Karpas-422 (cell line): ENCODE data around the gene OR2AG1. TPM values are rescaled to one million over a fixed set of nuclear protein-coding genes. Genes with fewer than 3 reads are reported as not detected.

Experiments
- total RNA-seq: library from RNA; depleted of rRNA; stranded (reverse); fragments of >200 nt; shearing (Covaris generic); gene quantifications from 2 replicates; pipeline ENCODE4 v1.2.3, GENCODE V29; 2014; ENCODE audit warnings: low replicate concordance; rRNA removed

The OR2AG1 gene
- total RNA-seq, 1 experiment from 2014 or later = not detected

Other genes with a start within 250 kb of the OR2AG1 start
- gene RRP8, start 179.4 kb upstream of the OR2AG1 start, total RNA-seq = 10.8 and 22.9 TPM in 2 replicates
- gene ILK, start 179.2 kb upstream of the OR2AG1 start, total RNA-seq = 48.6 and 65.6 TPM in 2 replicates
- gene TAF10, start 170.8 kb upstream of the OR2AG1 start, total RNA-seq = 158 and 192 TPM in 2 replicates
- 41.5 and 45.5 TPM in 2 replicates for gene TPP1, start 163.6 kb upstream of the OR2AG1 start, total RNA-seq
- gene DCHS1, start 127.2 kb upstream of the OR2AG1 start, total RNA-seq = 0.04 and 0.11 TPM in 2 replicates
- gene MRPL17, start 99.7 kb upstream of the OR2AG1 start, total RNA-seq = 55.4 and 67.3 TPM in 2 replicates
- gene OR2AG2, start 11.0 kb upstream of the OR2AG1 start, total RNA-seq = 0.22 and 0.48 TPM in 2 replicates
- gene OR6A2, start 16.7 kb downstream of the OR2AG1 start, total RNA-seq = 0.54 and 2.9 TPM in 2 replicates
- not detected in 2 replicates for gene OR10A5, start 62.7 kb downstream of the OR2AG1 start, total RNA-seq
- gene OR10A2, start 80.0 kb downstream of the OR2AG1 start, total RNA-seq = not detected in 2 replicates
- gene OR10A4, start 93.6 kb downstream of the OR2AG1 start, total RNA-seq = not detected in 2 replicates
- gene OR2D2, start 109.5 kb downstream of the OR2AG1 start, total RNA-seq = 0.36 and 0.71 TPM in 2 replicates
- not detected in 2 replicates for gene OR2D3, start 138.0 kb downstream of the OR2AG1 start, total RNA-seq
- gene ZNF215, start 143.4 kb downstream of the OR2AG1 start, total RNA-seq = 12.3 and 26.9 TPM in 2 replicates
- not detected in 2 replicates for gene ZNF214, start 237.3 kb downstream of the OR2AG1 start, total RNA-seq
- gene NLRP14, start 237.5 kb downstream of the OR2AG1 start, total RNA-seq = 0.19 and 0.51 TPM in 2 replicates